Hematopoietic multipotent progenitor cell treated with erythropoietin and hydrocortisone succinate and interleukin-3 and kit ligand, for 8 days (in vitro differentiated cells): ENCODE results near the gene HOXD12.
A peak's percentile ranks its signal among the peaks of the same experiment; 100 is the strongest.

Source experiments
- DNase-seq: peaks from one replicate; pipeline ENCODE4 v3.0.0-alpha.2; 2015

HOXD12 gene

DNA sequence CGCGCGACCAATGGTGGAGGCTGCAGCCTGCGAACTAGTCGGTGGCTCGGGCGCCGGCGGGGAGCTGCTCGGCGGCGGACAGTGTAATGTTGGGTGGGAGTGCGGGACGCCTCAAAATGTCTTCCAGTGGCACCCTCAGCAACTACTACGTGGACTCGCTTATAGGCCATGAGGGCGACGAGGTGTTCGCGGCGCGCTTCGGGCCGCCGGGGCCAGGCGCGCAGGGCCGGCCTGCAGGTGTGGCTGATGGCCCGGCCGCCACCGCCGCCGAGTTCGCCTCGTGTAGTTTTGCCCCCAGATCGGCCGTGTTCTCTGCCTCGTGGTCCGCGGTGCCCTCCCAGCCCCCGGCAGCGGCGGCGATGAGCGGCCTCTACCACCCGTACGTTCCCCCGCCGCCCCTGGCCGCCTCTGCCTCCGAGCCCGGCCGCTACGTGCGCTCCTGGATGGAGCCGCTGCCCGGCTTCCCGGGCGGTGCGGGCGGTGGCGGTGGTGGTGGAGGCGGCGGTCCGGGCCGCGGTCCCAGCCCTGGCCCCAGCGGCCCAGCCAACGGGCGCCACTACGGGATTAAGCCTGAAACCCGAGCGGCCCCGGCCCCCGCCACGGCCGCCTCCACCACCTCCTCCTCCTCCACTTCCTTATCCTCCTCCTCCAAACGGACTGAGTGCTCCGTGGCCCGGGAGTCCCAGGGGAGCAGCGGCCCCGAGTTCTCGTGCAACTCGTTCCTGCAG lies 23.3 kb downstream of the HOXD12 start, which contains the start of gene HOXD9:
Gene HOXD9 (plus strand): TSS at position 37 of the 728 bp plus-strand sequence. CDS start 50 bp downstream, at position 87.
- no peak for DNase-seq

GRCh38 chr2:176123411-176124109 lies 24.0 kb downstream of the HOXD12 start:
- DNase-seq = no peak

DNA sequence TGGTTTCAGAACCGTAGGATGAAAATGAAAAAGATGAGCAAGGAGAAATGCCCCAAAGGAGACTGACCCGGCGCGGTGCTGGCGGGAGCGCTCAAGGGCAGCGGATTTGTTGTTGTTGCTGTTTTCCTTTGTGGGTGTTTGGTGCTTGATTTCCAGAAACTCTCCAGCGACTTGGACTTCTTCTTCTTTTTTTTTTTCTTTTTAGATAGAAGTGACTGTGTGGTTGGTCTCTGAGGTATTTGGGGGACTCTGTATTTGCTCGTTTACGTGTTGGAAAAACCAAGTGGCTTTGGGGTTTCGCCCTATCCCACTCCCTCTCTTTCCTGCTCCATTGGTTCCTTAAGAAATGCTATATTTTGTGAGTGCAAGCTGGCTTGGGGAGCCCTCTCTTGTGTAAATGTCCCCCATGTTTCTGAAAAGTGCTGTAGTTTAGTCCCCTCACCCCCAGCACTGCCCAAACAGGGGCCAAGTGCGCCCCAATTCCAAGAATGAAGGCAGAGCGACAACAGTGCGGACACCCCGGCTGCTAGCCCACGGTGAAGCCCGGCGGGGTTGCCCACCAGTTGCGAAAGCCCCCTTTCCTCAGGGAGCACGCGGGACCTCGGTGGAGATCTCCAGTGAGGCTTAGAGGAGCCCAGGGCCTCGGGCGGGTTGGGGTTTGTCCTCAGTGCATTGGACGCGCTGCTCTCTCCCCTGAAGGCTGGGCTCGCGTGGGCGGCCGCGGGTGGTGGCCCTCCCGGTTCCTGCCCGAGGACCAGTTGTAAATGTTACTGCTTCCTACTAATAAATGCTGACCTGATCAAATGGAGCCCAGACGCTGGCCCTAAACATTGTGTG lies 24.7 kb downstream of the HOXD12 start:
- no peak for DNase-seq

DNA sequence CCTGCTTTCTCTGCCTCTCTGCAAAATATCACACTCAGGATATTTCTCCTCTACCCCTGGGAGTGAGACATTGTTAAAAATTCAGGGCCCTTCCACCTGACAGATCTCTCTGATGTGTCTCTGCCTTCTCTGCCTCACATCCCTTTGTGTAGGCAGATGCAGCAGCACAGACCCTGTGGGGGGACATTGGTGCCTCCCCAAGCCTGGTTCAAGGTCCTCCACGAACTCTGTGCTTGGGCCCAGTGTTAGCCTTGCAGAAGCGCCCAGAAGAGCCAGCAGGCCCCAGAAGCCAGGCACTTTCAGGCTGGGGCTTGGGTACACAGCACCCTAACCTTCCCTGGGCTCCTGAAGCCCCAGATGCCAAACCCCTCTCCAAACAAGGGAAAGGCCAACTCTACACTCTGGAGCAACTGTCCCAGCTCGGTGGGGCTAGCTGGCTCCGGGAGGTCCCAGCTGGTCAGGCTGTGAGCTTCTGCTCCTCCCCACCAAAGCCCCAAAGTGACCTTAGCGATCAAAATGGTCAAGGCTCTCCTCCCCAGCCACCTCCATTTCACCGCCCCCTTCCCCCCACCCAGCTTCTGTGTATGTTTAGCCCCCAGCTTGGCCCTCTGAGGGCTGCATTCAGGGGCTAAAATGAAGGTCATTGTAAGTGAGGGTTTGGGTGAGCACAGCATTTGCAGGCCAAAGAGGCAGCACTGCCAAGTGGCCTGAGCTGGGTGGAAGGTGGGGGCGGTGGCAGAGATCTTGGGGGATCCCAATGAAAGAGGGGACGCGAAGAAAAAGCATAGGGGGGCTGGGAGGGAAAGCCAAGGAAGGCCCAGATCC lies 25.6 kb downstream of the HOXD12 start:
- no peak for DNase-seq

DNA sequence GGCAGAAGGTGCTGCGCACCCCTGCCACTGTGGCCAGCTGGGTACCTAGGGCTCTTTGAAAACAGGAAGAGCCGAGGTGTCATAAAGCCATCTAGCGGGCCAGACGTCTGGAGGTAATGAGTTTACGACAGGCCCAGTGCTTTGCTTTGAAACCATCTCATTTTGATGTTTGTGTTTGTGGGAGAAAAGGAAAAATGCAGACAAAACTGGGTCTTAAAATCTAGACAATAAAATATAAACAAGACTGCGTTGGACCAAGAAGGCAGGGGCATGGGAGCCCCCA lies 26.1 kb downstream of the HOXD12 start:
- DNase-seq = no peak

DNA sequence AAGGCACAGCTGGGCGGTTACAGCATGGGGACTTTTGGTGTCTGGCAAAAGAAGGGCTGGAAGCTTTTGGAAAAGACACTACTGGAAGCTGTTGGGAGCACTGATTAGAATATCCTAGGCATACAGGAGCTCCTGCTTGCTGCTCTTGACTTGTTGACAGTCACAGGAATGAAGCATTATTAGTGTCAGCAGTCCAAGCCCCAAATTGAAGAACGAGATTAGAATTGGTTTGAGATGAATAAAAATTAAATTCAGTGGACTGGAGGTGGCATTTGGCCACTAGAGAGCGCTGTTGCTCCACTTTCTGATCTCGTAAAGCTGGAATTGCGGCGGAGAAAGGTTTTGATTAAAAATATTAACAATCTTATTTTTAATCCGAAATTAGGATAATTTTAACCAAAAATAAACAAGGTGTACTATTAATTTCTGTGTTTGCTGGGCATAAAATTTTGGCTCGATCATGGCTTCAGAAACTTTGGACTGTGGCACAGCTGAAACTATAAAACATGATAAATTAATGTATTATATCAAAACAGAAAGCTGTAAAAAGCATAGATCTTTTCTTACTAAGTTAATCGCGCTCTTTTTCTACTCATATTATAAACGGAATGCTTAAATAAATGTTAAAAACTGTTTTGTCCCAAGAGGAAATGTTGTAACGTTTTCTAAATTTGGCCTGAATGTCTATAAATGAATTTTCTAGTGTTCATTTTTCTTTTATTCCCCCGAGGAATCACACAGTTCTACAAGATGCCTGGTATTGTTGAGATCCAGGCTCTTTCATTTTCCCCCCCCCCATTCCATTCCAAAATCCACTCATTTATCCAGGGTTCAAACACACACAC lies 27.6 kb downstream of the HOXD12 start:
- DNase-seq = peak; percentile 62

DNA sequence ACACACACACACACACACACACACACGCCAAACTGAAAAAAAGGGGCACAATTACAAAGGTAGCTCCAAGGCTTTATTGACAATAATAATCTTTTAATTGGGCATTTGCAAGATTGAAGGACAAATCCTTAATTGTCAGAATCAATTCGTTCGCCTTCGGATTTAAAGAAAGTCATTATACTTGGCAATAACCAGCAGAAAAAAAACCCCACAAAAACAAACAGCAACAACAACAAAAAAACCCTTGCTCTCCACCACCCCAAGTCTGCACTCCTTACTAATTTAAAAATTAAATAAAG lies 28.1 kb downstream of the HOXD12 start:
- DNase-seq = no peak

GRCh38 chr2:176128172-176128981 lies 28.8 kb downstream of the HOXD12 start:
- DNase-seq = no peak

DNA sequence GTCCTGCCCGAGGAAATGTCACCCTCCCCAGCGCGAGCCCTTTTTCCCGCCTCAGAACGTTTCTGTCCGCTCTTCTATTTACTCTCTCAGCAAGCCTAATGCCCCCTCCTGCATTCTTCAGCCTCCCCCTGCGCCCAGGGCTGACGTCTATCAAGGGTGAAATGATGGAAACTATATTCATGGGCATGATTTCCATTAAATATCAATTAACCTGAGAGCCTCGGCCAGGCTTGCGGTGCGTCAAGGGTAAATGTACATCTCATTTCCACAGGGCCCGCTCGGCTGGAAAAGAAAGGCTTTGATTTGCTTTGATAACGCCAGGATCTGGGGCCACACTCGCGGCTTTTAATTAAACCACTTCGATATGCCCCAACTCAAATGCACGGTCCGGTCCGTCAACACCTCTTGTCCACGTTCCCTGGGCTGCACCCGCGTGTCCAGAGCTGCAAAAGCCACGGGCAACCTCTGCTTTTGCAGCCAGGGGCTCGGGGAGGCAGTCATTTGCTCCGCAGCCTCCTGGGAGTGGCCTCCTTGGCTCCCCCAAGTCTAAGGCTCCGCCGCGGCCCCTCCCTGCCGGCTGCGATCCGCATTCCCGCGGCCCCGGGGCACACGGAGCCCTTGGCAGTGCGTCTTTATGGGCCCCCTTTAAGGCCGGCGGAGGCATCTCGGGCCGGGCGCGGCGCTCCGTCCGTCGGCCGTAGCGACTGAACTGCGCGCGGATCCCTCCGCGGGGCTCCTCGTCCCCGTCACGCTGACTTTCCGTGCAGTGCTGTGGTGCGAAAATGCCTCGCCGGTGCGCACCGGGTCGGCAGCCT lies 29.6 kb downstream of the HOXD12 start, which contains the start of gene HOXD8:
Gene HOXD8 (plus strand): TSS at position 724 of the 815 bp plus-strand sequence. CDS start 662 bp downstream, outside the sequence.
- DNase-seq = peak; percentile 35

GRCh38 chr2:176129813-176130146 lies 30.2 kb downstream of the HOXD12 start:
- no peak for DNase-seq

DNA sequence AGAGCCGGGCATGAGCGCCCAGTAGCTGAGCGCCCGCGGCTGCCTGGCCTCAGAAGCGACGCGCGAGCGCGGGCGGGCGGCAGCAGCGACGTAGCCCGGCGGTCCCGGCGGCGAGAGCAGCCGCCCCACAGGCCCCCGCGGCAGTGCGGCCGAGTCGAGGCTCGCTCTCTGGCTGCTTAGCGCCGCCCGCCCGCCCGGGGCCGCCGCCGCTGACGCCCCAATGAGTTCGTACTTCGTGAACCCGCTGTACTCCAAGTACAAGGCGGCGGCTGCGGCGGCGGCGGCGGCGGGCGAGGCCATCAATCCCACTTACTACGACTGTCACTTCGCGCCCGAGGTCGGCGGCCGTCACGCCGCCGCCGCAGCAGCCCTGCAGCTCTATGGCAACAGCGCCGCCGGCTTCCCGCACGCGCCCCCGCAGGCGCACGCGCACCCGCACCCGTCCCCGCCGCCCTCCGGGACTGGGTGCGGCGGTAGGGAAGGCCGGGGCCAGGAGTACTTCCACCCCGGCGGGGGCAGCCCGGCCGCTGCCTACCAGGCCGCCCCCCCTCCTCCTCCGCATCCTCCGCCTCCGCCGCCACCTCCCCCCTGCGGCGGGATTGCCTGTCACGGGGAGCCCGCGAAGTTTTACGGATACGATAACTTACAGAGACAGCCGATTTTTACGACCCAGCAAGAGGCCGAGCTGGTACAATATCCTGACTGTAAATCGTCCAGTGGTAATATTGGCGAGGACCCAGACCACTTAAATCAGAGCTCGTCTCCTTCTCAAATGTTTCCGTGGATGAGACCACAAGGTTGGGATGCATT lies 30.8 kb downstream of the HOXD12 start:
- no peak for DNase-seq

DNA sequence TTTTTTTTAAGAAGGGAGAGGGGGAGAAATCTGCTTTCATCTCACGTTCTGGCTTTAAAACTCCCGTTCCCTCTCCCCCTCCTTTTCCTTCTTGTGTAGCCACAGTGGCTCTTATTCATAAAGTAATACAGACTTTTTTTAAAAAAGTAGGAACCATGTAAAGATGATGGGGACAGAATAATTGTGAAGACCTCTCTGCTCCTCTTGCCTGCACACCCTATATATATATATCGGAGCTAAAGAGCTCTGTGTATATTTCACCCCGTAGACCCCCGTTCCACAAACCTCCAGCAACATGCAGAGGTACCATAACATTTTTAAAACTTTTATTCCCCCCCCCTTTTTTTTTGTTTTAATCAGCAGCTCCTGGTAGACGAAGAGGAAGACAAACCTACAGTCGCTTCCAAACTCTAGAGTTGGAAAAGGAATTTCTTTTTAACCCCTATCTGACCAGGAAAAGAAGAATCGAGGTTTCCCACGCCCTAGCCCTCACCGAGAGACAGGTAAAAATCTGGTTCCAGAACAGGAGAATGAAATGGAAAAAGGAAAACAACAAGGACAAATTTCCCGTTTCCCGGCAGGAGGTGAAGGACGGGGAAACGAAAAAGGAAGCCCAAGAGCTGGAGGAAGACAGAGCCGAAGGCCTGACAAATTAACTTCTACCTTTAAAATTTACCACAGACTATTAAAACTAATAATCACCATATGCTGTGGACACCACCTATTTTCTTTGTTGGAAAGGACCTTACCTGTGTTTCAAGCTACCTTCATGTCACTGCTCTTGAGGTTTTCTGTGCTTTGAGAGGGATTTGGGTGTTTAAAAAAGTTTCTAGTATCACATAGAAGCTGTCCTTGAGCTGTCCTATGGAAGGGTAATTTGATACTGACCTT lies 31.6 kb downstream of the HOXD12 start:
- no peak for DNase-seq

DNA sequence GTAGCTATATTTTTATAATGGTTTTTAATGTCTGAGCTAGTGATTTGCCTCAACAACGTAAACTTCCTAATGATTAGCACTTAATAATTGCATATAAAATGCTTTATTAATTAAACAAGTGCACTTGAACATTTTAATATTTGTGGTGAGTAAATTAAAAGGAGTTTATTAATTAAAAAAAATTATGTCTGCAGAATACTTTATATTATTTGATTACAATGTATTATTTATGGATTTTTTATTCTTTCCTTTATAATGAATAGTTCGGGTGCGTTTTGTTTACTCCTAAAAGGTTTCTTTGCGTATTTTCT lies 32.2 kb downstream of the HOXD12 start:
- DNase-seq = no peak

DNA sequence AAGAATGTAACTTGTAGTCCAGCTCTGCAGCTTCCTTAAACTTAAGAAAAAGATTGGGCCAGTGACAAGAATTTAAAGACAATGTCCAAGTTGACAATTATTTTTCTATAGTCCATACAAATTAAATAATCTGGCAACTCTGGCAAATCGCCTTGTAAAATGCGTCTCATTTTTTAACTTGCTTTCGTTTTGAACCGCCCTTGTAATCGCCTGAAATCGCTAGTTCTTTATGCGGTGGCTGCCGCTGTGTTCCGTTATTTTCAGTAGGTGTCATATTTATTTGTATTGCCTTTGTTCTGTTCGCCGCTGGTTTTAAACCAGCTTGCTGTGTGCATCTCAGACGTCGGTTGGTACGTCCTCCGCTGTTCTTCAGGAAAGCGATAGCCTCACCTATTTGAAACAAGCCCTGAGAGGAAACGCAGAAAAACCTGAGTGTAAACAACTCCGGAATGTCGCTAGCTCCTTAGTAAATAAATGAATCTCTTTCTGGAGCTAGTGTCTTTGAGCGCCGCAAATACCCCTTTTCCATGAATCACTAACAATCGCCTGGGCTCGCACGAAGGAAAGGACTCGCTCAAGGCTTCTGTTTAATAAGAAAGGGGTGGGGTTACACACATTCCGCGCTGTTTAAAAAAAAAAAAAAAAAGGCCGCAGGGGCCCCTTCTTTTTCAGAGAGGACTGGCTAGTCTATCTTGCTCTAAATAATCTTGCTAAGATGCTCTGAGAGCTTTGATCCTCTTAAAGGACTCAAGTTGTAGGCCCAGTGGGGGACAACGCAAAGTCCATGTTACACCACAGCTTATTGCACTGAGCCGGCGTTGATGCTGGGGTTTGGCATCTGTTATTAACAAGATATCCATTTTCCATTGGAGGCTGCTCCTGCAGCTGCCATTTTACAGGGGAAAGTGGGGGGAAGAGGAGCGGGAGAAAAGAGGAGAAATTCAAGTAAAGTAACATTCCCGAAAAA lies 32.9 kb downstream of the HOXD12 start:
- no peak for DNase-seq

DNA sequence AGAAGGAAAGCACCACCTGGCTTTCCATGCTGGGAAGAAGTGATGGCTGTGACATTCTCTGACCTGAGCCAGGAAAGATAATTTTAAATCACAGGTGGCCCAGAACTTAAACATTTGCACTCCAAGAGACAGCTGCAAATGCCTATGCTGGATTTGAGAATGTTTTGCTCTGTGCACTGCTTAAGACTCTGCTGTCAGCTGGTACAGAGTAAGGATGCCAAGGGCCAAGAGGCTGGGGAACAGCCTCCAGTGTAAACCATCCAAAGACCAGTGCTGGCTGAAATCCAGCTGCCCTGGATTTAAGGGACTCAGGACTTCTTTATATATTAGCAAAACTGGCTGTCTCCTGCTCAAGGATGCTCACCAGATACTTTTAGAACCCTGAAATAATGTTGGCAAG lies 33.8 kb downstream of the HOXD12 start:
- no peak for DNase-seq

DNA sequence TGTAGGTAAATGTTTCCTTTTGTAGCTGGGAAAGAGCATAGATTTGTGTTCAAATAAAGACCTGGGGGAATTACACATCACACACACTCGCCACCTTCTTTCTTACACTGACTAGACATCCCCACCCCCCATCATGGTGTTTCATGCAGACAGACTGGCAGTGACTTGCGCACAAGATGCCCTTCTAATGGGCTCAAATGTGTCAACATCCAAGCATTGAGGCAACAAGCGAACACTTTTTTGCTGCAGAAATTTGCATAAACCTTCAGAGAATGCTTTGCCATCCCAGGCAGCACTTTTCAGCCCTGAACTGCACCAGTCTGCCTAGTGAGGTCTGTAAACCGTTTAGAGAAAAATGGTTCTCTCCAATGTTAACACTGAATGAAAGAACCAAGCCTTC lies 34.4 kb downstream of the HOXD12 start:
- no peak for DNase-seq

DNA sequence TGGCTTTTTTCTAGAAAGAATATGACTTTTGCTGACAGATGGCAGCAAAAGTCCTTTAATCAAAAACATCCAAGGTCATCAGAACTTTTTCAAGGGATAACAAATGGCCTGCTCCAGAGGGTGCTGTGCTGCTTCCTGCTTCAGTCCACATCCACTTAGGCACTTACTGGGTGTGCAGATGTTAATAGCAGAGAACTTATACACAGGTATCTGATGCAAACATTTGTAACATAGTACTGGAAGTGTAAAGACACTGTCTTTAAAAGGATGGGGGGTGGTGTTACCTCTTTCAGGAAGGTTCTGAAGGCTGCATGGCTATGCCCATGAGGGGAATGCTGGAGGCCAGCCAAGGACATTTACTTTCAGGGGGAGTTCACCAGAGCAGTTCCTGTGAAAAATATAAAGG lies 35.4 kb downstream of the HOXD12 start:
- no peak for DNase-seq
